ENCODE measurements around the gene NCAN.

NCAN gene

GRCh38 chr19:19211499-19212420 lies at the start of gene NCAN:
NCAN (plus strand) TSS chr19:19211958; CDS start chr19:19216954, 4,996 bp downstream.
- no peak for DNase-seq (ENCODE audit: low read depth)
- no peak for TF ChIP-seq CTCF (conservative IDR thresholded peaks at IDR 0.05; ENCODE audit: low read depth, low read length)

GRCh38 chr19:19162495-19162894 lies 49.3 kb upstream of the NCAN start:
- no peak for TF ChIP-seq CTCF (conservative IDR thresholded peaks at IDR 0.05; ENCODE audit: low read depth, low read length)
- DNase-seq (ENCODE audit: low read depth) = no peak
- no peak overlapping the region for H3K4me3 ChIP-seq (ENCODE audit: low read depth, low read length)

More at GRCh38 chr19:19211499-19212420, at the start of gene NCAN:
- H3K4me3 ChIP-seq (ENCODE audit: low read depth, low read length) = no peak within 1 kb of the TSS

GRCh38 chr19:19165396-19165795 lies 46.4 kb upstream of the NCAN start:
- H3K4me3 ChIP-seq (ENCODE audit: low read depth, low read length) = no peak overlapping the region
- DNase-seq (ENCODE audit: low read depth) = no peak
- no peak for TF ChIP-seq CTCF (conservative IDR thresholded peaks at IDR 0.05; ENCODE audit: low read depth, low read length)

GRCh38 chr19:19167612-19168011 lies 44.1 kb upstream of the NCAN start:
- DNase-seq (ENCODE audit: low read depth) = no peak
- TF ChIP-seq CTCF (conservative IDR thresholded peaks at IDR 0.05; ENCODE audit: low read depth, low read length) = no peak
- H3K4me3 ChIP-seq (ENCODE audit: low read depth, low read length) = no peak overlapping the region

GRCh38 chr19:19169236-19170052 lies 42.3 kb upstream of the NCAN start:
- TF ChIP-seq CTCF (conservative IDR thresholded peaks at IDR 0.05; ENCODE audit: low read depth, low read length) = no peak
- DNase-seq (ENCODE audit: low read depth) = no peak
- H3K4me3 ChIP-seq (ENCODE audit: low read depth, low read length) = no peak overlapping the region

- no peak for TF ChIP-seq CTCF (conservative IDR thresholded peaks at IDR 0.05; ENCODE audit: low read depth, low read length)
- peak within 1 kb of the TSS; percentile 42 for H3K4me3 ChIP-seq (ENCODE audit: low read depth, low read length)
- DNase-seq (ENCODE audit: low read depth) = peak; percentile 74
Measured at GRCh38 chr19:19170053-19170872, 41.5 kb upstream of the NCAN start, which contains the start of gene MEF2B. MEF2B (minus strand) TSS chr19:19170263; CDS start chr19:19150735, 19,528 bp downstream.

Data from choroid plexus epithelial cell (primary cell).